WI38 (cell line): ENCODE measurements around the gene PCNX4.

Experiments used
- H3K4me3 ChIP-seq: 2 replicates; pipeline ENCODE4 v1.5.1; 2011; ENCODE audit warnings: low read depth, mild to moderate bottlenecking, control low read depth, low read length
- CTCF ChIP-seq: IDR thresholded peaks from 2 replicates; pipeline ENCODE4 v1.5.1; 2012; ENCODE audit warnings: low read depth, mild to moderate bottlenecking, control low read depth, low read length

PCNX4 gene

GRCh38 chr14:60183741-60184140, 92.0 kb downstream of the PCNX4 start:
- TF ChIP-seq CTCF: no peak
- peak overlapping the region; percentile 48 for H3K4me3 ChIP-seq

GRCh38 chr14:60184146-60184904, 92.6 kb downstream of the PCNX4 start:
- 0 out of 2 replicates have a peak, but pooled peaks have one; percentile 28 for TF ChIP-seq CTCF
- H3K4me3 ChIP-seq: peak overlapping the region; percentile 48

- H3K4me3 ChIP-seq: no peak overlapping the region
- TF ChIP-seq CTCF: no peak
Measured at GRCh38 chr14:60184905-60185555, 93.3 kb downstream of the PCNX4 start.

- no peak for TF ChIP-seq CTCF
- no peak overlapping the region for H3K4me3 ChIP-seq
Measured at GRCh38 chr14:60188115-60188514, 96.4 kb downstream of the PCNX4 start.

GRCh38 chr14:60188696-60189095, 97.0 kb downstream of the PCNX4 start:
- TF ChIP-seq CTCF: no peak
- H3K4me3 ChIP-seq: no peak overlapping the region

GRCh38 chr14:60189923-60190840, 98.5 kb downstream of the PCNX4 start:
- TF ChIP-seq CTCF: no peak
- no peak overlapping the region for H3K4me3 ChIP-seq
